ENCODE measurements around the gene GLT1D1. TPM values are rescaled to one million over a fixed set of nuclear protein-coding genes. Genes with fewer than 3 reads are reported as not detected.
A peak's percentile ranks its signal among the peaks of the same experiment; 100 is the strongest.

Gene GLT1D1
- total and polyA plus RNA-seq, 10 donors, result 0.41 to 41.4 (median 13.9) TPM

DNA sequence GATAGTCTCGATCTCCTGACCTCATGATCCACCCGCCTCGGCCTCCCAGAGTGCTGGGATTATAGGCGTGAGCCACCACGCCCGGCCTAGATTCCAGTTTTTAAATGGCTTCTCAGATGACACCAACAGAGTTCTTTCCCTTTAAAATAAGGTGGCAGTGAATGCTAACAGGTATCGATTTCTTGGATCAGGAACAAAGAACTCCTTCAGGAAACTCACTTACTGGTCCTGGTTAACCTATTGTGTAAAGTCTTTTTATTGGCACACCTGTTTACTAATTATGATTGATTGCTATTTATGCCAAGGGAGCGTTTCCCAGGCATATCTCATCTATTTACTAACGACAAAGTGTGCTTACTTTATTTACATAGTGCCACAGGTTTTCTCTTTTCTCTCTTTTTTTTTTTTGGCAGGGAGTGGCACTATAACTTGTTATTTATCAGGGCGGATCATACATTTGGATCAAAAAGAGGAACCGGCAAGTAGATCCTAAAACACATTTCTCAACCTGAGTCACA, 89.7 kb downstream of the GLT1D1 start:
- Histone ChIP-seq H3K27me3 (replicated peaks in 1 of 7) (no peaks in the 10 kb centered on the region), H3K36me3 (peaks cover 0 to 30% (median 0%) of the 10 kb centered on the region in 6 donors), H3K9me3 (no peaks in the 10 kb centered on the region), H3K27ac (no peak overlapping the region), H3K4me3 (no peak overlapping the region), H3K4me1 (peaks cover 0 to 5% (median 0%) of the 10 kb centered on the region in 6 donors)
- DNase-seq, result no peak
- TF ChIP-seq POLR2A (IDR thresholded peaks at IDR 0.05) (no peak), POLR2AphosphoS5 (IDR thresholded peaks at IDR 0.05) (no peak)
- TF ChIP-seq, protein P1, sequence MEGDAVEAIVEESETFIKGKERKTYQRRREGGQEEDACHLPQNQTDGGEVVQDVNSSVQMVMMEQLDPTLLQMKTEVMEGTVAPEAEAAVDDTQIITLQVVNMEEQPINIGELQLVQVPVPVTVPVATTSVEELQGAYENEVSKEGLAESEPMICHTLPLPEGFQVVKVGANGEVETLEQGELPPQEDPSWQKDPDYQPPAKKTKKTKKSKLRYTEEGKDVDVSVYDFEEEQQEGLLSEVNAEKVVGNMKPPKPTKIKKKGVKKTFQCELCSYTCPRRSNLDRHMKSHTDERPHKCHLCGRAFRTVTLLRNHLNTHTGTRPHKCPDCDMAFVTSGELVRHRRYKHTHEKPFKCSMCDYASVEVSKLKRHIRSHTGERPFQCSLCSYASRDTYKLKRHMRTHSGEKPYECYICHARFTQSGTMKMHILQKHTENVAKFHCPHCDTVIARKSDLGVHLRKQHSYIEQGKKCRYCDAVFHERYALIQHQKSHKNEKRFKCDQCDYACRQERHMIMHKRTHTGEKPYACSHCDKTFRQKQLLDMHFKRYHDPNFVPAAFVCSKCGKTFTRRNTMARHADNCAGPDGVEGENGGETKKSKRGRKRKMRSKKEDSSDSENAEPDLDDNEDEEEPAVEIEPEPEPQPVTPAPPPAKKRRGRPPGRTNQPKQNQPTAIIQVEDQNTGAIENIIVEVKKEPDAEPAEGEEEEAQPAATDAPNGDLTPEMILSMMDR (IDR thresholded peaks at IDR 0.05 in 8 of 11, conservative IDR thresholded peaks at IDR 0.05 in 3 of 11), result no peak
- intact Hi-C loops (cut with DNase I; ENCODE audit: low total_unique reads), result no loop called here
- WGBS, 5 donors, result 89 to 92% (median 90%) methylated on average over 11 of the region's 11 CpGs

DNA sequence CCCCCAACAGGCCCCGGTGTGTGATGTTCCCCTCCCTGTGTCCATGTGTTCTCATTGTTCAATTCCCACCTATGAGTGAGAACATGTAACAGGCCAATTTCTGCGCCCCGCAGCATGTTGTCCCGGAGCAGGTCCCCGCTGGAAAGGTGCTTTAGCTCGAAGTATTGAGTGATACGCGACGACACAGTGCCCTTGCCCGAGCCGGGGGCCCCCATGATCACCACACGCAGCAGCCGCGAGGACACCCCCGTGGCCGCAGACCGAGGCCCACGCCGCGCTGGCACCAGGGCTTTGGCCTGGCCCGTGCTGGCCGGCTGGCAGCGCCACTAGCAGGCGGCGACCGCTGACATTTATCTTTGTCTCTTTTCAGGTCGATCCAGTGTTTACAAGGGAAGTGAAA, 91.7 kb downstream of the GLT1D1 start:
- intact Hi-C loops (cut with DNase I; ENCODE audit: low total_unique reads), result no loop called here
- Histone ChIP-seq H3K36me3 (peaks cover 0 to 47% (median 0%) of the 10 kb centered on the region in 6 donors), H3K27ac (no peak overlapping the region), H3K27me3 (replicated peaks in 1 of 7) (no peaks in the 10 kb centered on the region), H3K4me1 (peaks cover 0 to 5% (median 0%) of the 10 kb centered on the region in 6 donors), H3K9me3 (no peaks in the 10 kb centered on the region), H3K4me3 (no peak overlapping the region)
- no peak for DNase-seq
- WGBS, 5 donors, result 94 to 98% (median 95%) methylated on average over 27 of the region's 27 CpGs
- TF ChIP-seq, protein P1 (IDR thresholded peaks at IDR 0.05 in 8 of 11, conservative IDR thresholded peaks at IDR 0.05 in 3 of 11), result no peak
- TF ChIP-seq POLR2A (IDR thresholded peaks at IDR 0.05) (no peak), POLR2AphosphoS5 (IDR thresholded peaks at IDR 0.05) (peak in 1 of 3 donors; percentile 20)

DNA sequence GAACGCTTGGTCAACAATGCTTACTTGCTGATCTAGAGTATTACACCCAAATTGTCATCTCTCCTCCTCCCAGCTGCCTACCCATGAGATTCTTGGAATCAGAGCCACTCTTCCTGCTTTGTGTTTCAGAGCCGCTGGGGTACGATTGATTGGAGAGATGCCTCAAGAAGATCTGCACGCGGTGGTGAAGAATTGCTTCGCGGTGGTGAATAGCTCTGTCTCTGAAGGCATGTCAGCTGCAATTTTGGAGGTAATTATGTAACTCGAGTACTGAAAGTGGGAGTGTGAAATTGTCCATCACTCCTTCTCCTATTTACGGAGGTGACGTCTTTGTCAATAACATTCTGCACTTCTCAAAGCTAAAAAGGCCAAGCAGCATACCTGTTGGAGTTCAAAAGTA, 93.9 kb downstream of the GLT1D1 start:
- H3K27me3 ChIP-seq (replicated peaks in 1 of 7), result no peaks in the 10 kb centered on the region
- H3K36me3 ChIP-seq, result peaks cover 0 to 70% (median 0%) of the 10 kb centered on the region in 6 donors
- WGBS, 5 donors, result 63 to 79% (median 77%) methylated on average over 10 of the region's 10 CpGs
- TF ChIP-seq POLR2AphosphoS5 (IDR thresholded peaks at IDR 0.05) (no peak), POLR2A (IDR thresholded peaks at IDR 0.05) (no peak)
- TF ChIP-seq, protein P1 (IDR thresholded peaks at IDR 0.05 in 8 of 11, conservative IDR thresholded peaks at IDR 0.05 in 3 of 11), result no peak
- no peak overlapping the region for H3K4me3 ChIP-seq
- no peaks in the 10 kb centered on the region for H3K9me3 ChIP-seq
- H3K4me1 ChIP-seq, result peaks cover 0 to 5% (median 0%) of the 10 kb centered on the region in 6 donors
- H3K27ac ChIP-seq, result peak overlapping the region in 4 of 8 donors; percentile 23 to 58 (median 52)
- intact Hi-C loops (cut with DNase I; ENCODE audit: low total_unique reads), result no loop called here
- DNase-seq, result no peak

DNA sequence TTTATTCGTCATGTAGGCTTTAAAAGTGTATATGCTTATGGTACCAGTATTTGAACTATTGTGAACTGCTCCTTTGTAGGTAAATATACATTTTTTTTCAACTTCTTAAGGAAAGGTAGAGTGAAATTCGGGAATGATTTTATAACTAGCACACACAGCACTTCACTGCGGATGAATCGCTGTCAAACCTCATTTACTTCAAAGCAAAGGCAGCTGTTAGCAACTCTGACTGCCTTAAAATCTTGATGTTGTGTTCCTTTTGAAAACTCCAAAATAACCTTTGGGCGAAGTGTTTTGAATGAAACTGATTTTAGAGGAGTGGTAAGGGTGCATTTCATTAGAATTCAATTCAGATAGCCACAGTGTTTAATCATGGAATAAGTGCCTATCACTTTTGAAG, 95.8 kb downstream of the GLT1D1 start:
- Histone ChIP-seq H3K9me3 (no peaks in the 10 kb centered on the region), H3K27me3 (replicated peaks in 1 of 7) (no peaks in the 10 kb centered on the region), H3K27ac (no peak overlapping the region), H3K4me1 (peaks cover 0 to 5% (median 0%) of the 10 kb centered on the region in 6 donors), H3K4me3 (no peak overlapping the region), H3K36me3 (peaks cover 0 to 78% (median 0%) of the 10 kb centered on the region in 6 donors)
- 77 to 90% (median 88%) methylated on average over 5 of the region's 5 CpGs for WGBS, 5 donors
- no peak for DNase-seq
- no peak for TF ChIP-seq POLR2A (IDR thresholded peaks at IDR 0.05)
- intact Hi-C loops (cut with DNase I; ENCODE audit: low total_unique reads), result no loop called here

Data from spleen (tissue), 11 donors.